GM18520 (cell line): Measurements from ENCODE around the gene SPATA25.
"Not testable (repeated sequence)": the region's sequence is repeated elsewhere in the genome, so short reads cannot be mapped to it uniquely, and the experiment has no call there.

ENCODE experiments used
- ATAC-seq: cut with Tn5 transposase; IDR thresholded peaks from one replicate; pipeline ENCODE4 v1.9.1; 2021; ENCODE audit not compliant: unreplicated experiment

SPATA25 gene

GRCh38 chr20:45917790-45918141, 30.3 kb upstream of the SPATA25 start:
- ATAC-seq: no peak

- no peak for ATAC-seq
Measured at GRCh38 chr20:45913116-45913515, 25.7 kb upstream of the SPATA25 start.

GRCh38 chr20:45912344-45912682, 24.9 kb upstream of the SPATA25 start:
- no peak for ATAC-seq

DNA sequence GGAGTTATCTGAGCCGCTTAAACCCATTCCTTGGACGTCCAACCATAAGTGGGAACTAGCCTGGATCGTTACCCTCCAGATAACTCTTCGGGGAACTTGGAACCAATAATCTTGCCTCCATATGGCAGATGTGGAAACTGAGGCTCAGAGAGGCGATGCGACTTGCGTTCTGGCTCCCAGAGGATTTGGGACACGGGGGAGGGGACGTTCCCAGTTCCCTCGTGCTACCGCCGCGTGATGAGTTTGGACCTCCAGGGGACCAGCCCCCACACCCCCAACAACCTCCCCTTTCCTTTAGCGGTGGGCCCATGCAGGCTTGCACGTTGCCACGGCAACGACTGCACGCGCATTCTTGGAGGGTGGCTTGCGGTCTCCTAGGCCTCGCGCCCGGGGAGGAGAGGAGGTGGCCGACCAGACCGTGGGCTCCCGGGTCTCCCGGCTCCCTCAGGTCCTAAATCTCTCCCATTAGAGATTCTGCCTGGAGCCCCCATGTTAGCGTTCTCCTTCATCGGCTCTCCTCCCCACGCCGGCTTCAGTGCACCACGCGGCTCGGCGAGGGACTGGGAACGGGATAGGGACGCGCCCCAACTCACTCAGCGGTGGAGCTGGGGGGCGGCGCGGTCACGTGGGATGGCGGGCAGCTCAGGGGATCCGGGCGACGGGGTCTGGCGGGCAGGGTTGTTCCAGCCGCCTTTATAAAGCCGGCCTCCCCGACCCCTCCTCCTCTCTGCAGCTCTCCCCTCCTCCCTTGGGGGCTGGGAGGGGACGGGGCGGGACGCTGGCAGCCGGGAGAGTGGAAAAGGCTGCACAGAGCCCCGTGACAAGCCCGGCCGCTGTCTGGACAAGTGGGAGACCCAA, 24.3 kb upstream of the SPATA25 start, which contains the start of gene PLTP:
Gene PLTP (minus strand): TSS at position 670 of the 858 bp plus-strand sequence. CDS start 703 bp downstream, outside the sequence.
- no peak for ATAC-seq

DNA sequence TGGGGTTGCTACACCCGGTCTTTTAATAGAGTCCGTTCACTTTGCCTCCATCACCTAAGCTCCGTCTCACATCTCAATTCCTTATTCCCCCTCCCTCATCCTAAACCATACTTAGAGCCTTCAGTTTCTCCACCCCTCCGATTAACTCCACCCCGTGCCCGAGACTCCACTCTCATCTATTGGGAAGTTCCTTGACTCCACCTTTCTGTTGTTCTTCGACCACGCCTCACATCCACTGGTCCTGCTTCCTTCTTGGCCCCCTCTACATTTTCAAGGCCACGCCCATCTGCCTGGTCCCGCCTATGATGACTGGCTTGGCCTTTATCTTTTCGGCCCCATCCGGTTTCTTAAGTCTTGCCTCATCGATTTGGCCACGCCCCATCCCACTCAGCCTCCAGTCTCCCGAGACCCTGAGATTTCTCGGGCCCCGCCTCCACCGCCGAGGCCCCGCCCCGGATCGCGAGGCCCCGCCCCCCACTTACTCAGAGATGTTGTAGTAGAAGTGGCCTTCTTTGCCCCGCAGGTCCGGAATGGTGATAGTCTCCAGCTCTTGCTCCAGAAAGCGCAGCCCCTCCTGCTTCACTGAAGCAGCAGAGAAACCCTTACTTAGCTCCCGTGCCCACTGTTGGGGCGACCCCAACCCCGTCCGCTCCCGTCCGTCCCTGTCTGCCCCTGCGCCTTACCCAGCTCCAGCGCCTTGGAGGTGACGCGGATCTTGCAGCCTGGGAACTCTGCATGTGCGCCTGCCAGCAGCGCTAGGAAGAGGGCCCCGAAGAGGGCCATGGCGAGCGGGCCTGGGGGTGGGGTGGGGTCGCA, 23.5 kb upstream of the SPATA25 start:
- ATAC-seq: no peak

- no peak for ATAC-seq
Measured at GRCh38 chr20:45909817-45910669, 22.6 kb upstream of the SPATA25 start.

- no peak for ATAC-seq
Measured at GRCh38 chr20:45909336-45909808, 21.9 kb upstream of the SPATA25 start.

DNA sequence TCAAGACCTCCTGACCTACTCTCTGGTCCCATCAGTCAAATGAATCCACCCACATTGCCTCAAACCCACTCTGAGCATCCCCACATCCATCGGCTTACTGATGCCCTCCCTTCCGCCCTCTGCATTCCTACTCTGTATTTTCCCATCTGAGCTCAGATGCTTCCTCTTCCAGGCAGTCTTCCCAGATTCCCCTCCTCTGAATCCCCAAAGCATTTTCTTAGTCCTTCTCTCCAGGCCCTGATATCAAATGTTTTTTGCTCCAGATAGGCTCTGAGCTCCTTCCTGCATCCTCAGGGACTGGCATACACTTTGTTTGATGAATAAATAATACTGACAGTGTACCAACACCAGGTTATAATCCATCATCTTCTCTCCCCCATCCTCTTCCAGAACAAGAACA, 20.7 kb upstream of the SPATA25 start:
- no peak for ATAC-seq

GRCh38 chr20:45907219-45907948, 20.0 kb upstream of the SPATA25 start:
- ATAC-seq: no peak

- no peak for ATAC-seq
Measured at GRCh38 chr20:45905505-45906079, 18.2 kb upstream of the SPATA25 start.

DNA sequence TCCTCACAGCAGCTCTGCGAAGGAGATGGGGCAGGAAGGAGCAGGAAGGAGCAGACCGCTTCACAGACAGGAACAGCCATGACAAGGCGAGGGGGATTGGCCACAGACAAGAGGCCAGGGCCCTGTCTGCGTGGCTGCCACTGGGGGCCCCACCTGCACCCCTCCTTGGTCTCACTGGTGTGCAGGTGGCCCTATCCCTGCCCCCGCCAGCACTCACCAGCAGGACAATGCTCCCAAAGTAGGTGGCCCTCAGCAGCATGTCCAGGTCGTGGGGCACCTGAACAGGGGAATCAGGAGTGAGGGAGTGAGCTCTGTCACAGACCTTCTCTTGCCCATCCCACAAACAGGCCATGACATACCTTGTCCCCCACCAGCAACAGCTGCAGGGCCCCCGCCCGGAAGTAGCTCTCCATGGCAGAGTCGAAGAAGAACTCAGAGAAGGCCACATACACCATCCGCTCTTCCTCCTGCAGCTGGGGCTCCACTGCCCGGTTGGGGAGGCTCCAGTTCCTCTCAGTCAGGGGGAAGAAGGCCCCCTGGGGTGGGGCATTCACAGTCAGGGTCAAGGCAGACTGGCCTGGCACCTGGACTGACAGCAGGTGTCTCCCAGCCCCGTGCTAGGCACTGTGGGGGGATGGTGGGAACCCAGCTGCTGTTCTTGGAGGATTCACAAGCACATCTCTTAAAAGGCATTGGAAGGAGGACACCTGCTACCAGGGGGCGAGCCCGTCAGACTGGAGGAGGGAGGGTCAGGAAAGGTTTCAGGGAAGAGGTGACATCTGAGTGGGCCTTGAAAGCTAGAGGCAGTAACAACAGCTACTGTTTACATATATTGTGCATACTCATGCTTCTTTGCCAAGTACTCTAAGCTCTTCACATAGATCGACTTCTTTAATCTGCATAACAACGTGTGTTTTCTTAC, 17.4 kb upstream of the SPATA25 start:
- ATAC-seq: no peak

GRCh38 chr20:45902199-45902701, 14.8 kb upstream of the SPATA25 start:
- no peak for ATAC-seq

GRCh38 chr20:45901332-45901731, 13.9 kb upstream of the SPATA25 start:
- ATAC-seq: not testable (repeated sequence)

DNA sequence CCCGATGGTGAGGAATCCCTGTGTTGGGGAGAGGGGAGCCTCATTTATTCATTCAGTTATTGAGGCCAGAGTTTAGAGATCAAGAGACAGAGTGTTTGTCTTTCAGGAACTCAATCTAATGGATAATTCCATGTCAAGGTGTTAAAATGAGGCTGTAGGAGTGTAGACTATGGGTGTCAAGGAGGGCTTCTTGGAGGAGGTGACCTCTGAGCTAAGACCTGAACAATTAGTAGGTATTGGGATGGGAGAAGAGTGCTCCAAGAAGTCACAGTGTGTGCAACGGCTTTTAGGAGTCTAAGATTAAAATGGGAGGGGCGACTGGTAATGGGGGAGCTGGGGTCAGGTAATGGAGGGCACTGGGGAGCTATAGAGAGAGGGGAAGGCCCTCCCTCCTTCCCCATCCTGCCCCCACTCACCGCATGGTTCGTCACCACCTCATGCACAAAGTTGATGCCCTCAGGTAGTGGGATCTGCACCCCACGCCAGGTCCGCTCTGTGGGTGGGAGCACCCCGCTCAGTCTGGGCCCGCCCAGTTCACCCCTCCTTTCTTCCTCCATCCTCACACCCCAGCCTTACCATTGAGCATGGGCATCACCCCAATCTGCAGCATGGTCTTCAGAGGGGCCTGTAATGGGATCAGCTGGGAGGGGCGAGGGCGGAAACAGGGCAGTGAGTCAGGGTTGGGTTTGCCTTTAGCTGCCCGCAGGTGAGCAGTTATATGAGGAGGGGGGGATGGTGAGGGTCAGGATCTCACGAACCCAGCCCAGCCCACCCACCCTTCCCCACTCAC, 11.8 kb upstream of the SPATA25 start:
- no peak for ATAC-seq

DNA sequence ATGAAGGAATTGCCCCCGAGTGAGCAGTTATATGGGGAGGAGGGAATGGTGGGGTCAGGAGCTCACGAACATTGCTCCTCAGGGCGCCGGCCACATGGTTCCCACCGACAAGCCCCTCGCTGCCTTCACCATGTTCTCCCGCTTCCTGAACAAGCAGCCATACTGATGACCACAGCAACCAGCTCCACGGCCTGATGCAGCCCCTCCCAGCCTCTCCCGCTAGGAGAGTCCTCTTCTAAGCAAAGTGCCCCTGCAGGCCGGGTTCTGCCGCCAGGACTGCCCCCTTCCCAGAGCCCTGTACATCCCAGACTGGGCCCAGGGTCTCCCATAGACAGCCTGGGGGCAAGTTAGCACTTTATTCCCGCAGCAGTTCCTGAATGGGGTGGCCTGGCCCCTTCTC, 10.9 kb upstream of the SPATA25 start:
- ATAC-seq: no peak

DNA sequence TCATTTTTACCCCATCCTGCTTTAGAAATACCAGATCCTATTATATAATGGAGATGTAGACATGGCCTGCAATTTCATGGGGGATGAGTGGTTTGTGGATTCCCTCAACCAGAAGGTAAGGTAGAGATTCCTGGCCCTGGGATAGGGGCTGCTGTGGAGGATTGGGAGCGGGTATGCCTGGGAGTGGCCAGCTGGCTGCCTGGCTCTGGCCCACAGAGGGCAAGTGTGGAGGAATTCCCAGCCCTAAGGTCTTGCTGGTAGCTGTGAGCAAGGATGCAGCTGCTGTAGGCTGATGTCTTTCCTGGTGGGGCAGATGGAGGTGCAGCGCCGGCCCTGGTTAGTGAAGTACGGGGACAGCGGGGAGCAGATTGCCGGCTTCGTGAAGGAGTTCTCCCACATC, 10.3 kb upstream of the SPATA25 start:
- no peak for ATAC-seq

- no peak for ATAC-seq
Measured at GRCh38 chr20:45897289-45897688, 9.9 kb upstream of the SPATA25 start.

GRCh38 chr20:45896641-45897161, 9.3 kb upstream of the SPATA25 start:
- no peak for ATAC-seq
